ENCODE data around the gene TRPM3.

GRCh38 chr9:71098801-71099200 is 22.6 kb downstream of the TRPM3 start:
- TF ChIP-seq CTCF (CRISPR knock-in tag; IDR thresholded peaks at IDR 0.05) (no peak), ZNF530 (CRISPR knock-in tag; IDR thresholded peaks at IDR 0.05; ENCODE audit: low read depth) (no peak), MEIS1 (CRISPR knock-in tag; IDR thresholded peaks at IDR 0.05; ENCODE audit: borderline replicate concordance) (no peak), POLR2A (IDR thresholded peaks at IDR 0.05; ENCODE audit: insufficient read depth in 1 of 2, low read depth in 2 of 2, low read length in 2 of 2) (no peak)

Measured in HepG2 (cell line).